ENCODE measurements around the gene MED17. TPM values are rescaled to one million over a fixed set of nuclear protein-coding genes. Genes with fewer than 3 reads are reported as not detected.

MED17 gene
- total RNA-seq, 1 experiment from 2014 or later, result 29.6 TPM

DNA sequence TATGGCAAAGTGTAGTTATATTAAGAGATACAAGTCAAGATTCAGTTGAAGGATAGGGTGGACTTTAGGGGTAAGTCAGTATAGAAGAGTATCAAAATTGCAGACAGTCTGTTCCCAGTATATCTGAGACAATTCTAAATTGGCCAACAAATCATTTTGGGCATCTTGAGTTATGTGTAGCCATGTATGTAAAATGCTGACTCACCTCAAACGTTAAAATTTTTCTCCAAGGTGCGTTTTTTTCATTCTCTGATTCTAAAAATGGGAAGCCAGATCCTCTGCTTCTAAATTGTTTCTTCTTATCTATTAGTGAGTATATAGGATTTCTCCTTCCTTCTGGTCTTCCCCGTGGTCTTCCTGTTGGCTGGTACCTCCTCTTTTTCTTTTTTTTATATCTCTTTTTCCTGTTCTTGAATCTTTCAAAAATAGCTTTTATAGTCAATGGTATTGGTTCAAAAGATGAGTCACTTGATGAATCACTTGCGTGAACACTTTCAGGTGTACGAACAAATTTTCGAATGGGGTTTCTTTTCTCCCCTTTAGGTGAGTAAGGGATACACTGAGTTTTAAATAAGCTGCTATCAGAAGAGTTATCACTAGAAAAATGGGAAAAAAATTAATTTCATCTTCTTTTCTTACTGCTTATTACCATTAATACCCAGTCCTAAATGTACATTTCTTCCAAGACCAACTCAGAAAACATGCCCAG lies 46.0 kb upstream of the MED17 start (continued):
- TF ChIP-seq, protein P1, sequence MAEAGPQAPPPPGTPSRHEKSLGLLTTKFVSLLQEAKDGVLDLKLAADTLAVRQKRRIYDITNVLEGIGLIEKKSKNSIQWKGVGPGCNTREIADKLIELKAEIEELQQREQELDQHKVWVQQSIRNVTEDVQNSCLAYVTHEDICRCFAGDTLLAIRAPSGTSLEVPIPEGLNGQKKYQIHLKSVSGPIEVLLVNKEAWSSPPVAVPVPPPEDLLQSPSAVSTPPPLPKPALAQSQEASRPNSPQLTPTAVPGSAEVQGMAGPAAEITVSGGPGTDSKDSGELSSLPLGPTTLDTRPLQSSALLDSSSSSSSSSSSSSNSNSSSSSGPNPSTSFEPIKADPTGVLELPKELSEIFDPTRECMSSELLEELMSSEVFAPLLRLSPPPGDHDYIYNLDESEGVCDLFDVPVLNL (CRISPR knock-in tag; IDR thresholded peaks at IDR 0.05; ENCODE audit: borderline replicate concordance, low read depth), result no peak
- TF ChIP-seq ATF1 (CRISPR knock-in tag; IDR thresholded peaks at IDR 0.05), result no peak

DNA sequence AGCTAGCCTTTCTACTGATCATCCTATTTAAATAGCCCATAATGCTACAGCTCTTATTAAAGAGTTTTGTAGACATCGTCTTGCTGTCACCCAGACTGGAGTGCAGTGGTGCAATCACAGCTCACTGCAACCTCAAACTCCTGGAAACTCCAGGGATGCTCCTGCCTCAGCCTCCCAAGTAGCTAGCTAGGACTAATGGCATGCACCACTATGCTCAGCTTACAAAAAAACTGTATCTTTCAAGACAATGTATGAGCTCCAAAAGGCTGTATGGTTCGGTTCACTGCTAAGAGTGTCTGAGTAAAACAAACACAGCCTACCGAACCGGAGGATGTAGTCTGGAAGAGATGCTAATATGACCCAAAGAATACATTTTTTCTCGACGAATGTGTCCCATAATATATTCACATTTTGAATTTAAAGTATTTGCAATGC lies 45.4 kb upstream of the MED17 start:
- Mint-ChIP-seq H3K9me3 (no peaks in the 10 kb centered on the region), H3K4me1 (peaks cover 57% of the 10 kb centered on the region), H3K27ac (peak overlapping the region; percentile 96), H3K36me3 (peaks cover 76% of the 10 kb centered on the region), H3K27me3 (ENCODE audit: low read depth) (no peaks in the 10 kb centered on the region; the same call in 1 of the 2 replicates), H3K4me3 (peak overlapping the region; percentile 99)
- DNase-seq (ENCODE audit: low spot score) (no peak), ATAC-seq (no peak)
- ChIA-PET CTCF (no interaction called here), POLR2A (interaction anchor here (0.9 kb wide), 2 partner anchors 12 to 46 kb away, joined by 3 read pairs; partner anchors contain the start of gene MED17)
- TF ChIP-seq, protein P2, sequence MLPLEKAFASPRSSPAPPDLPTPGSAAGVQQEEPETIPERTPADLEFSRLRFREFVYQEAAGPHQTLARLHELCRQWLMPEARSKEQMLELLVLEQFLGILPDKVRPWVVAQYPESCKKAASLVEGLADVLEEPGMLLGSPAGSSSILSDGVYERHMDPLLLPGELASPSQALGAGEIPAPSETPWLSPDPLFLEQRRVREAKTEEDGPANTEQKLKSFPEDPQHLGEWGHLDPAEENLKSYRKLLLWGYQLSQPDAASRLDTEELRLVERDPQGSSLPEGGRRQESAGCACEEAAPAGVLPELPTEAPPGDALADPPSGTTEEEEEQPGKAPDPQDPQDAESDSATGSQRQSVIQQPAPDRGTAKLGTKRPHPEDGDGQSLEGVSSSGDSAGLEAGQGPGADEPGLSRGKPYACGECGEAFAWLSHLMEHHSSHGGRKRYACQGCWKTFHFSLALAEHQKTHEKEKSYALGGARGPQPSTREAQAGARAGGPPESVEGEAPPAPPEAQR (CRISPR knock-in tag; IDR thresholded peaks at IDR 0.05), result no peak
- TF ChIP-seq, protein P3, sequence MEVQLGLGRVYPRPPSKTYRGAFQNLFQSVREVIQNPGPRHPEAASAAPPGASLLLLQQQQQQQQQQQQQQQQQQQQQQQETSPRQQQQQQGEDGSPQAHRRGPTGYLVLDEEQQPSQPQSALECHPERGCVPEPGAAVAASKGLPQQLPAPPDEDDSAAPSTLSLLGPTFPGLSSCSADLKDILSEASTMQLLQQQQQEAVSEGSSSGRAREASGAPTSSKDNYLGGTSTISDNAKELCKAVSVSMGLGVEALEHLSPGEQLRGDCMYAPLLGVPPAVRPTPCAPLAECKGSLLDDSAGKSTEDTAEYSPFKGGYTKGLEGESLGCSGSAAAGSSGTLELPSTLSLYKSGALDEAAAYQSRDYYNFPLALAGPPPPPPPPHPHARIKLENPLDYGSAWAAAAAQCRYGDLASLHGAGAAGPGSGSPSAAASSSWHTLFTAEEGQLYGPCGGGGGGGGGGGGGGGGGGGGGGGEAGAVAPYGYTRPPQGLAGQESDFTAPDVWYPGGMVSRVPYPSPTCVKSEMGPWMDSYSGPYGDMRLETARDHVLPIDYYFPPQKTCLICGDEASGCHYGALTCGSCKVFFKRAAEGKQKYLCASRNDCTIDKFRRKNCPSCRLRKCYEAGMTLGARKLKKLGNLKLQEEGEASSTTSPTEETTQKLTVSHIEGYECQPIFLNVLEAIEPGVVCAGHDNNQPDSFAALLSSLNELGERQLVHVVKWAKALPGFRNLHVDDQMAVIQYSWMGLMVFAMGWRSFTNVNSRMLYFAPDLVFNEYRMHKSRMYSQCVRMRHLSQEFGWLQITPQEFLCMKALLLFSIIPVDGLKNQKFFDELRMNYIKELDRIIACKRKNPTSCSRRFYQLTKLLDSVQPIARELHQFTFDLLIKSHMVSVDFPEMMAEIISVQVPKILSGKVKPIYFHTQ (CRISPR knock-in tag; IDR thresholded peaks at IDR 0.05), result no peak; the same call in 1 of the 2 replicates
- TF ChIP-seq NR1H2 (CRISPR knock-in tag; IDR thresholded peaks at IDR 0.05), result no peak
- TF ChIP-seq CBFB (CRISPR knock-in tag; IDR thresholded peaks at IDR 0.05; ENCODE audit: low read depth), result no peak
- TF ChIP-seq, protein P4, sequence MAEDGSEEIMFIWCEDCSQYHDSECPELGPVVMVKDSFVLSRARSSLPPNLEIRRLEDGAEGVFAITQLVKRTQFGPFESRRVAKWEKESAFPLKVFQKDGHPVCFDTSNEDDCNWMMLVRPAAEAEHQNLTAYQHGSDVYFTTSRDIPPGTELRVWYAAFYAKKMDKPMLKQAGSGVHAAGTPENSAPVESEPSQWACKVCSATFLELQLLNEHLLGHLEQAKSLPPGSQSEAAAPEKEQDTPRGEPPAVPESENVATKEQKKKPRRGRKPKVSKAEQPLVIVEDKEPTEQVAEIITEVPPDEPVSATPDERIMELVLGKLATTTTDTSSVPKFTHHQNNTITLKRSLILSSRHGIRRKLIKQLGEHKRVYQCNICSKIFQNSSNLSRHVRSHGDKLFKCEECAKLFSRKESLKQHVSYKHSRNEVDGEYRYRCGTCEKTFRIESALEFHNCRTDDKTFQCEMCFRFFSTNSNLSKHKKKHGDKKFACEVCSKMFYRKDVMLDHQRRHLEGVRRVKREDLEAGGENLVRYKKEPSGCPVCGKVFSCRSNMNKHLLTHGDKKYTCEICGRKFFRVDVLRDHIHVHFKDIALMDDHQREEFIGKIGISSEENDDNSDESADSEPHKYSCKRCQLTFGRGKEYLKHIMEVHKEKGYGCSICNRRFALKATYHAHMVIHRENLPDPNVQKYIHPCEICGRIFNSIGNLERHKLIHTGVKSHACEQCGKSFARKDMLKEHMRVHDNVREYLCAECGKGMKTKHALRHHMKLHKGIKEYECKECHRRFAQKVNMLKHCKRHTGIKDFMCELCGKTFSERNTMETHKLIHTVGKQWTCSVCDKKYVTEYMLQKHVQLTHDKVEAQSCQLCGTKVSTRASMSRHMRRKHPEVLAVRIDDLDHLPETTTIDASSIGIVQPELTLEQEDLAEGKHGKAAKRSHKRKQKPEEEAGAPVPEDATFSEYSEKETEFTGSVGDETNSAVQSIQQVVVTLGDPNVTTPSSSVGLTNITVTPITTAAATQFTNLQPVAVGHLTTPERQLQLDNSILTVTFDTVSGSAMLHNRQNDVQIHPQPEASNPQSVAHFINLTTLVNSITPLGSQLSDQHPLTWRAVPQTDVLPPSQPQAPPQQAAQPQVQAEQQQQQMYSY (CRISPR knock-in tag; IDR thresholded peaks at IDR 0.05), result no peak
- no peak for TF ChIP-seq FOXJ3 (CRISPR knock-in tag; IDR thresholded peaks at IDR 0.05; ENCODE audit: borderline replicate concordance)
- TF ChIP-seq, protein P5, sequence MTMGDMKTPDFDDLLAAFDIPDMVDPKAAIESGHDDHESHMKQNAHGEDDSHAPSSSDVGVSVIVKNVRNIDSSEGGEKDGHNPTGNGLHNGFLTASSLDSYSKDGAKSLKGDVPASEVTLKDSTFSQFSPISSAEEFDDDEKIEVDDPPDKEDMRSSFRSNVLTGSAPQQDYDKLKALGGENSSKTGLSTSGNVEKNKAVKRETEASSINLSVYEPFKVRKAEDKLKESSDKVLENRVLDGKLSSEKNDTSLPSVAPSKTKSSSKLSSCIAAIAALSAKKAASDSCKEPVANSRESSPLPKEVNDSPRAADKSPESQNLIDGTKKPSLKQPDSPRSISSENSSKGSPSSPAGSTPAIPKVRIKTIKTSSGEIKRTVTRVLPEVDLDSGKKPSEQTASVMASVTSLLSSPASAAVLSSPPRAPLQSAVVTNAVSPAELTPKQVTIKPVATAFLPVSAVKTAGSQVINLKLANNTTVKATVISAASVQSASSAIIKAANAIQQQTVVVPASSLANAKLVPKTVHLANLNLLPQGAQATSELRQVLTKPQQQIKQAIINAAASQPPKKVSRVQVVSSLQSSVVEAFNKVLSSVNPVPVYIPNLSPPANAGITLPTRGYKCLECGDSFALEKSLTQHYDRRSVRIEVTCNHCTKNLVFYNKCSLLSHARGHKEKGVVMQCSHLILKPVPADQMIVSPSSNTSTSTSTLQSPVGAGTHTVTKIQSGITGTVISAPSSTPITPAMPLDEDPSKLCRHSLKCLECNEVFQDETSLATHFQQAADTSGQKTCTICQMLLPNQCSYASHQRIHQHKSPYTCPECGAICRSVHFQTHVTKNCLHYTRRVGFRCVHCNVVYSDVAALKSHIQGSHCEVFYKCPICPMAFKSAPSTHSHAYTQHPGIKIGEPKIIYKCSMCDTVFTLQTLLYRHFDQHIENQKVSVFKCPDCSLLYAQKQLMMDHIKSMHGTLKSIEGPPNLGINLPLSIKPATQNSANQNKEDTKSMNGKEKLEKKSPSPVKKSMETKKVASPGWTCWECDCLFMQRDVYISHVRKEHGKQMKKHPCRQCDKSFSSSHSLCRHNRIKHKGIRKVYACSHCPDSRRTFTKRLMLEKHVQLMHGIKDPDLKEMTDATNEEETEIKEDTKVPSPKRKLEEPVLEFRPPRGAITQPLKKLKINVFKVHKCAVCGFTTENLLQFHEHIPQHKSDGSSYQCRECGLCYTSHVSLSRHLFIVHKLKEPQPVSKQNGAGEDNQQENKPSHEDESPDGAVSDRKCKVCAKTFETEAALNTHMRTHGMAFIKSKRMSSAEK (CRISPR knock-in tag; IDR thresholded peaks at IDR 0.05; ENCODE audit: borderline replicate concordance), result no peak
- no peak for TF ChIP-seq ZNF396 (CRISPR knock-in tag; IDR thresholded peaks at IDR 0.05; ENCODE audit: borderline replicate concordance)
- no peak for TF ChIP-seq NFATC4 (CRISPR knock-in tag; IDR thresholded peaks at IDR 0.05)
- TF ChIP-seq TEAD1 (CRISPR knock-in tag; IDR thresholded peaks at IDR 0.05), result no peak
- TF ChIP-seq, protein P6, sequence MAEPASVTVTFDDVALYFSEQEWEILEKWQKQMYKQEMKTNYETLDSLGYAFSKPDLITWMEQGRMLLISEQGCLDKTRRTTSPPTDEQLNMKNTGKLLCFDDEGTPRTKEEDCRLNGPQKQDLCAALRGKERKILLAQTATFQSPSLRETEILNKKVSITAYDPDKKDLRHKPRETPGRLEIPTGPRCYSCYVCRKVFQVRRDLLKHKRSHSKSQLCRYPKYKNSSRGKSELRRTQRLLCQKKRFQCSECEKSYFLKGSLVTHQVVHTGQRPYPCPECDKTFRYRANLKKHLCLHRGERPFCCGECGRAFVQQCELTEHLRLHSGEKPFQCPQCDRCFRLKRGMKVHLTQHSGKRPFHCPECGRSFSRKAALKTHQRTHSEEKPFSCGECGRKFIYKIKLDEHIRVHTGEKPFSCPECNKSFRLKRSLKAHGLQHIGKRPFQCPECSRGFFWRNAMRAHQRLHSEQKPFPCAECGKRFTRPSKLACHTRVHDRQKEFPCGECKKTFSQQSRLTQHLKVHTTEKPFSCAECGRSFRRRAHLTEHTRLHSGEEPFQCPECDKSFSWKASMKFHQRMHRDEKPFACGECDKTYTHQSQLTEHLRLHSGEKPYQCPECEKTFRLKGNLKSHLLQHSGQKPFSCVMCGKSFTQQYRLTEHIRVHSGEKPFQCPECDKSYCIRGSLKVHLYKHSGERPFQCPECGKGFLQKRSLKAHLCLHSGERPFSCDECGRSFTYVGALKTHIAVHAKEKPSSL (CRISPR knock-in tag; conservative IDR thresholded peaks at IDR 0.05), result 0 out of 2 replicates have a peak, but pooled peaks have one; percentile 42
- TF ChIP-seq, protein P7, sequence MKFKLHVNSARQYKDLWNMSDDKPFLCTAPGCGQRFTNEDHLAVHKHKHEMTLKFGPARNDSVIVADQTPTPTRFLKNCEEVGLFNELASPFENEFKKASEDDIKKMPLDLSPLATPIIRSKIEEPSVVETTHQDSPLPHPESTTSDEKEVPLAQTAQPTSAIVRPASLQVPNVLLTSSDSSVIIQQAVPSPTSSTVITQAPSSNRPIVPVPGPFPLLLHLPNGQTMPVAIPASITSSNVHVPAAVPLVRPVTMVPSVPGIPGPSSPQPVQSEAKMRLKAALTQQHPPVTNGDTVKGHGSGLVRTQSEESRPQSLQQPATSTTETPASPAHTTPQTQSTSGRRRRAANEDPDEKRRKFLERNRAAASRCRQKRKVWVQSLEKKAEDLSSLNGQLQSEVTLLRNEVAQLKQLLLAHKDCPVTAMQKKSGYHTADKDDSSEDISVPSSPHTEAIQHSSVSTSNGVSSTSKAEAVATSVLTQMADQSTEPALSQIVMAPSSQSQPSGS (CRISPR knock-in tag; IDR thresholded peaks at IDR 0.05; ENCODE audit: borderline replicate concordance, low read depth), result no peak

Measured in WTC11 (cell line).